CD4-positive, alpha-beta T cell treated with Interleukin-10 for 1 hour (primary cell): ENCODE results near the gene GINS1.

Experiments
- DNase-seq: peaks from one replicate; pipeline ENCODE4 v3.0.0-alpha.2; 2020

The GINS1 gene

GRCh38 chr20:25478889-25479568 lies 71.6 kb downstream of the GINS1 start:
- no peak for DNase-seq

GRCh38 chr20:25479638-25480037 lies 72.2 kb downstream of the GINS1 start:
- DNase-seq: no peak

- no peak for DNase-seq
Observed at GRCh38 chr20:25480156-25480555, 72.7 kb downstream of the GINS1 start.

DNA sequence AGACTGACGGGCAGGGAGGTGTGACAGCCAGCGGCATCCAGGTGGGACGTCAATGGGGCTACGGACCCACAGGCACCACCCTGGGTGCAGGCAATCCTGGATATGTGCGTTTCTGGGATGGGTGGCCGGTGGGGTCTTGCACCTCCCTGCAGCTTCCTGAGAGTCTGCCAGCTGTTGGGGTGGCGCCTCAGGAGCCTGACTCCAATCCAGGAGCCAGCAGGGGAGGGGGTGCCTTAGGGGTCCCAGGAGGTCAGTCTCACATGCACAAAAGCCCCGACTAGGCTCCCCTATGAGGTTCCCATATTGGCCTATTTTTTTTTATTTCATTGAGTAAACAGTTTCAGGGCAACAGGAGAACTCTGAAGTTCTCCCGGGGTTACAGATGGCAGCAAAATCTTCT lies 73.3 kb downstream of the GINS1 start:
- DNase-seq: no peak

DNA sequence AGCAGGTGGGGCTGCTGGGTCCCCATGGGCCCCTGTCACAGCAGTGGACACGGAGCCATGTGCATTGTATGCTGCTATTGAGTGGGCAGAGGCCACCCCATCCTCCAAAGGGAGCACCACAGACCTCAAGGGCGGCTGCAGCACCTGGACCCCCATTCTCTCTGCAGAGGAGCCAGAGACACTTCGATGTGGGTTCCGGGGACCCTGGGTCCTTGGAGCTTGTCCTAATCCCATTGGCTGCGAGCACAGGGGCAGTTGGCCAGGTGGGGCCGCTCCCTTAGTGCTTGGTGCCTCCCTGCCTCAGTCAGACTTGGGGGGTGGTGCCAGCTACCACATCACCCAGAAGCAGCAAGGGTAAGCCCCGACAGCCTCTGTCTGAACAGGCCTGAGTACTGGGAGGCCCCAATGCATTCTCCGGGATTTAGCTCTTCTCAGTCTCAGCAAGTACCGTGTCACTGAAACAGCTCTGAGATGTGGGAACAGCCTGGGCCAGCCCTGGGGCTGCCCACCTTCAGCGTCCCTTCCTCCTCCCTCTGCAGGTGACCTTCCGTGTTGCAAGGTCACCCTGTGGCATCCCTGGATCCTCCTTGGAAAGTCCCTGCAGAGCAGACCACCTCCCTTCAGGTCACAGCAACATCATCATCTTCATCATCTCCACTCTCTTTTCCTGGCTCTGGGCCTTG lies 73.9 kb downstream of the GINS1 start:
- DNase-seq: no peak

GRCh38 chr20:25481918-25482253 lies 74.4 kb downstream of the GINS1 start:
- DNase-seq: no peak

GRCh38 chr20:25483431-25484132 lies 76.1 kb downstream of the GINS1 start:
- no peak for DNase-seq

DNA sequence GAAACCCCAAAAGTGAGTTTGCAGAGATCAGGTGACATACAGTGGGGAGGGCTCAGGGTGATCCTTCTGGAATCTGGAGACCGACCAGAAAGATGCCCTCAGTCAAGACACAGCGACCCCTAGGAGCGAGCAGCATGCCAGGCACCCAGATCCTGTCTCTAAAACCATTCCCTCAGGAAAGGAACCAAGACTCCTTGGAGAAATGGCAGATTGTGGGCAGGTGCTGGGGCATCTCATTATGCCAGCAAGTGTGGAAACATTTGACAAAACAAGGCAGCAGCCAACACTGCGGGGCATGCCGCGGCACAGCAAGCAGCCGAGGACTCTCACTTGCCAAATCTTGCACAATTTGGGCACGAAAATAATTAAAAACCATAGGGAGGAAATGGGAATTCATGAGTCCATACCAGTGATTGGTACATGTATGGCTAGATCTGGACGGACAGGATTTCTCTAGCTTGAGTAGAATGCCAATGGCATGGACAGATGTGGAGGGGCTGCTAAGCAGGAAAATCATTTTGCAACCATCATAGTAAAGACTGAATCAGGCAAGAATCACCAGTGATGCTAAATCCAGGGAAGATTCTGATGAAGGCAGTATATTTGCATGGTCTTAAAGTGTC lies 76.9 kb downstream of the GINS1 start:
- DNase-seq: no peak

- DNase-seq: no peak
Observed at GRCh38 chr20:25484911-25485511, 77.5 kb downstream of the GINS1 start.

DNA sequence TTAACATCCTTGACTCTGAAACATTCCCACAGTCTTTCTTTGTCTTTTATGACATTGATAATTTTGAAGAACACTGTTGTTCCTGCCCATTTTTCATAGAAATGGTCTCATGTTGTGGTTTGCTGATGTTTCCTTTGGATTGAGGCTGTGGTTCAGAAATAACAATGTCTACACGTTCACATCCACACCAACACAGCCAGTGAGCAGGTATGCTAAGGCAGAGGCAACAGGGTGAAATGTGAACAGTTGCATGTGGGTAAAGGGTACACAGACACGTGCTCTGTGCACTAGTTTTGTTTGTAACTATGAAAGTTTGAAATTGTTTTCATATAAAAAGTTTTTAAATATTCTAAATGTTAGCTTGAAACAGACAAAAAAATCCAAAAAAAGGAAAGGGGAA lies 78.4 kb downstream of the GINS1 start:
- DNase-seq: no peak

- DNase-seq: no peak
Observed at GRCh38 chr20:25486377-25486776, 78.9 kb downstream of the GINS1 start.

DNA sequence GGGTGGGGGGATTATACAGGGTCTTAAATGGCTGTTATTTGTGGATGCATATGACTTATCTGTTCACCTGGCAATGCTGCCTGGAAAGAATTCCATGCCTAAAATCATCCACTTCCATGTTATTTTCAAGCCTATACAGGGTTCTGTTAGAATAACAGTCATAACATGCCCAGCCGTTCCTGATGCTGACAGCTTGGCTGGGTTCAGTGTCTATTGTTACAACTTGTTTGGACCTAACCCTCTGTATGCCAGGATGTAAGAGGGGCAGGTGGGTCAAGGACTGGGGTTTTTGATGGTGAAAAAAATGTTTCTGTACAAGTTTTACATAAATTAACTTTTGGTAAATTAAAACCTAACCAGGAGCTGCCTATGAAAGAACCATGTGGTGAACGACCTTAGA lies 79.8 kb downstream of the GINS1 start:
- no peak for DNase-seq

- no peak for DNase-seq
Observed at GRCh38 chr20:25487975-25488374, 80.5 kb downstream of the GINS1 start.

- no peak for DNase-seq
Observed at GRCh38 chr20:25489221-25489871, 81.9 kb downstream of the GINS1 start.

DNA sequence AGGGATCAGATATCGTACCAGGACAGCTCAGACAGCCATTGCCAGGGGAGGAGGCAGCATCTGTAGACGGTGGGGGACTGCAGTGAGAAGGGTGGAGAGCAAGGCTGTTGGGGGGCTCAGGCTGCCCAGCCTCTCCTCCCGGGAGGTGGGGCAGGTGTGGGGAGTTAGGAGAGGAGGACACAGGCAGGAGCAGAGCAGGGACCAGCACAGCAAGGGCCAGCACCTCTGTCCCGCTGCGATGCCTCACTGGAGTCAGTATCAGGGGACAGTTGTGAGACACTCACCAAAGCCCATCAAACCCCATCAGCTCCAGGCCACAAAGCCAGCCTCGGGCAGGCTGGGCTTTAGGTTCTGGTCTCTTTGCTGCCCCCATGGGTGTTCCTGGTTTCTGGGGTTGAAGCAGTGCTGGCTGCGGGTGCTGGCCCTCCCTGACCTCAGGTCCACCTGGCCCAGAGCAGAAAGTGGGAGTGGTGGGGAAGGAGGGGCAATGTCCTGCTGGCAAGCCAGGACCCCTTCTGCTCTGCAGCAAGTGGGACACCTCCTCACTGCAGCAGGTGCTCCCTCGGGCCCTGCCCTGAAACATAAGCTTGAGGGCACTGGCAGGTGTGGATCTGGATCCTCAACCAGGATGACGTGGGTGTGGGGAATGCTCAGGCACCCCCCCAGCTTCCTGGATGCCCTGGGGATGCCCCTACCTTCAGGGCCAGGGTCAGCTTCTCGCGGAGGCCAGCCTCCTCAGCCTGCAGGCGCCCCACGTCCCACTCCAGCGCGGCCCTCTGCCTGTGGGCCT lies 83.4 kb downstream of the GINS1 start:
- DNase-seq: no peak

GRCh38 chr20:25491446-25492038 lies 84.1 kb downstream of the GINS1 start:
- DNase-seq: no peak

- DNase-seq: no peak
Observed at GRCh38 chr20:25493137-25493536, 85.7 kb downstream of the GINS1 start.

GRCh38 chr20:25493748-25494505 lies 86.5 kb downstream of the GINS1 start:
- no peak for DNase-seq

- DNase-seq: no peak
Observed at GRCh38 chr20:25494506-25495188, 87.2 kb downstream of the GINS1 start.

DNA sequence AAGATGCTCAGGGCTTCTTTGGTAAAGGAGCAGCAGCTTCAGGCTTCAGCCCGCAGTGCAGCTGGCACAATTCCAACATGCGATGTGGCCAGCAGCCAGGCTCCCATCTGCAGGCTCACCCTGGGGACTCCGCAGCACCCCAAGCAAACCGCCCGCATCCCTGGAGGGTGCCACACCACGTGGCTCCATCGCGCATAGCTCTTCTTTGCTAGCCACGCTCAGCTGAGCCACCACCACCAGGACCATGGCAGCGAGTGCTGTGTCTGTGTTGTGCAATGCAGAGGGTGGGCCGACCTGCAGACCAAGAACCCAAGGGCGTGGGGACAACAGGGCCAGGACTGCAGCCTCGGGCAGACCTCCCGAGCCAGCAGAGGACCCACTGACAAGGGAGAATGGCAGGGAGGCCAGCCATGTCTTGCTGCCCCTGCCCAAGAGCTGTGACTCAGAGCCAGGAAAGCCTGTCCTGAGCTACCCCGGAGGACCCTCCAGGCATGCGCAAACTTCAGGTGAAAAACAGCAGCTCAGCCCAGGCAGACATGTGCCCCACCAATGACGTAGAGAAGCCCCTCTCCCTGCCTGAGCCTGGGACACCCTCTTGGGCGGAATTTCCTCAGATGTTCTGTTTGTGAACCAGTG lies 87.8 kb downstream of the GINS1 start:
- no peak for DNase-seq
